ENCODE data around the gene ABCC8. TPM values are rescaled to one million over a fixed set of nuclear protein-coding genes. Genes with fewer than 3 reads are reported as not detected.

Gene ABCC8
- total RNA-seq, 1 experiment from 2014 or later, result 2.4 TPM

DNA sequence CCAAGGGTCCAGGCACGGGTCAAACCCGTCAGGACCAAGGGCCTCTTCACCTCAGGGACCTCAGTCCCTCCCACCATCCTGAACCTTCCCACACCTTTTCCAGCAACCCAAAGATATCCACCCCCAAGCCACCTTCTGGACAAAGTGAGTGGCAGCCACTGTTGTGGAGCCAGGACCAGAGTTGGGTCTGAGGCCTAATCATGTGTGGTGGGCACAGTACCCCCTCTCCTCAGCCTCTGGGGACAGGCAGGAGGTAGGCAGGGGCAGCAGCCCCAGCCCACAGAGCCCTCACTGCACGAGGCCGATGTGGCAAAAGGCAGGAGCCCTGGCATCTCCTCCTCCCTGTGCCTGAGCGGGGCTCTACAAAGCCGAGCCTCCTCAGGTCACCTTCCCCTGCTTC is 90.7 kb downstream of the ABCC8 start:
- Histone ChIP-seq H2BK15ac (ENCODE audit: low read depth, low read length) (no peak overlapping the region), H3K27ac (ENCODE audit: insufficient read length, low read depth, low read length) (no peak overlapping the region), H3K79me2 (ENCODE audit: insufficient read depth, low read length) (no peaks in the 10 kb centered on the region), H3K4me2 (ENCODE audit: insufficient read depth, insufficient read length, low read length) (no peak overlapping the region), H4K5ac (ENCODE audit: insufficient read length, low read depth, low read length) (no peak overlapping the region), H3K56ac (ENCODE audit: insufficient read length, low read depth, low read length) (no peak overlapping the region), H3K9ac (ENCODE audit: extremely low read depth, insufficient read length, low read length) (no peak overlapping the region), H3K23me2 (ENCODE audit: insufficient read length, low read depth, low read length, poor library complexity, severe bottlenecking) (no peaks in the 10 kb centered on the region), H3K4ac (ENCODE audit: low read depth, low read length) (no peak overlapping the region), H3K14ac (ENCODE audit: insufficient read depth, low read length) (no peak overlapping the region; the same call in 1 of the 2 replicates), H3K23ac (ENCODE audit: insufficient read length, low read depth, low read length) (no peak overlapping the region), H2BK120ac (ENCODE audit: low read depth, low read length, poor library complexity, severe bottlenecking) (no peak overlapping the region), H3T11ph (ENCODE audit: low read length) (no peak overlapping the region), H3K4me1 (ENCODE audit: insufficient read depth, low read length) (no peaks in the 10 kb centered on the region; the same call in 1 of the 2 replicates), H2BK20ac (ENCODE audit: low read depth, low read length, poor library complexity, severe bottlenecking) (no peak overlapping the region), H3K9me3 (ENCODE audit: control insufficient read depth, low read depth, low read length) (no peaks in the 10 kb centered on the region), H2AFZ (ENCODE audit: low read length) (no peak overlapping the region), H4K91ac (ENCODE audit: insufficient read length, low read depth, low read length) (no peak overlapping the region), H2BK12ac (ENCODE audit: insufficient read length, low read depth, low read length) (no peak overlapping the region), H3K18ac (ENCODE audit: insufficient read length, low read depth, low read length) (no peak overlapping the region), H3K27me3 (ENCODE audit: insufficient read depth, low read length) (no peaks in the 10 kb centered on the region), H3K79me1 (ENCODE audit: insufficient read depth, low read depth, low read length, poor library complexity, severe bottlenecking) (no peaks in the 10 kb centered on the region), H2AK5ac (ENCODE audit: insufficient read length, low read length) (no peak overlapping the region), H2BK5ac (ENCODE audit: insufficient read length, low read length) (no peak overlapping the region), H4K20me1 (ENCODE audit: control insufficient read depth, insufficient read depth, insufficient read length) (peaks cover 3% of the 10 kb centered on the region), H4K8ac (replicated peaks; ENCODE audit: insufficient read length, low read depth, low read length) (no peak overlapping the region)
- peaks cover 7 to 9% (median 8%) of the 10 kb centered on the region in 3 experiments; a peak in 6 of 7 replicates for H3K36me3 Mint-ChIP-seq (ENCODE audit: insufficient read depth in 1 of 3, low read depth in 3 of 3)
- TF ChIP-seq, protein P1, sequence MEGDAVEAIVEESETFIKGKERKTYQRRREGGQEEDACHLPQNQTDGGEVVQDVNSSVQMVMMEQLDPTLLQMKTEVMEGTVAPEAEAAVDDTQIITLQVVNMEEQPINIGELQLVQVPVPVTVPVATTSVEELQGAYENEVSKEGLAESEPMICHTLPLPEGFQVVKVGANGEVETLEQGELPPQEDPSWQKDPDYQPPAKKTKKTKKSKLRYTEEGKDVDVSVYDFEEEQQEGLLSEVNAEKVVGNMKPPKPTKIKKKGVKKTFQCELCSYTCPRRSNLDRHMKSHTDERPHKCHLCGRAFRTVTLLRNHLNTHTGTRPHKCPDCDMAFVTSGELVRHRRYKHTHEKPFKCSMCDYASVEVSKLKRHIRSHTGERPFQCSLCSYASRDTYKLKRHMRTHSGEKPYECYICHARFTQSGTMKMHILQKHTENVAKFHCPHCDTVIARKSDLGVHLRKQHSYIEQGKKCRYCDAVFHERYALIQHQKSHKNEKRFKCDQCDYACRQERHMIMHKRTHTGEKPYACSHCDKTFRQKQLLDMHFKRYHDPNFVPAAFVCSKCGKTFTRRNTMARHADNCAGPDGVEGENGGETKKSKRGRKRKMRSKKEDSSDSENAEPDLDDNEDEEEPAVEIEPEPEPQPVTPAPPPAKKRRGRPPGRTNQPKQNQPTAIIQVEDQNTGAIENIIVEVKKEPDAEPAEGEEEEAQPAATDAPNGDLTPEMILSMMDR (conservative IDR thresholded peaks at IDR 0.05), result no peak
- 0 out of 5 replicates have a peak, but pooled peaks cover 0 to 3% of the 10 kb centered on the region in 2 experiments for H3K9me3 Mint-ChIP-seq
- no peak for DNase-seq
- H3K4me1 Mint-ChIP-seq, result peaks cover 9 to 17% of the 10 kb centered on the region in 2 experiments
- peaks cover 21% of the 10 kb centered on the region for H3K27me3 Mint-ChIP-seq (ENCODE audit: low read depth)
- H3K27ac Mint-ChIP-seq, result no peak overlapping the region; a peak in 1 of 7 replicates
- no peak overlapping the region for H3K4me3 Mint-ChIP-seq
- no CpG with 5 or more reads among the region's 6 CpGs for WGBS (ENCODE audit: extremely low coverage, insufficient read length, low lambda C conversion rate)

Measured in H9 (cell line).